HEK293 (cell line): ENCODE data around the gene NOC2L.
A peak's percentile ranks its signal among the peaks of the same experiment; 100 is the strongest.

Experiments
- CTCF ChIA-PET: fragments of 350-600 bp; formaldehyde crosslinking; extraction: SDS; loops from one replicate; lab custom pipeline; 2021; ENCODE audit warnings: antibody characterized with exemption; lab: Yijun Ruan, JAX
- POLR2A ChIA-PET: fragments of 300-600 bp; formaldehyde crosslinking; extraction: SDS; loops from one replicate; lab custom pipeline; 2020; ENCODE audit warnings: antibody characterized with exemption, inconsistent platforms; lab: Yijun Ruan, JAX
- H3K27ac ChIP-seq: fragments of 200-500 bp; sonication (Bioruptor generic); 2 replicates; pipeline ENCODE4 v1.5.1; 2014; ENCODE audit warnings: low read depth, low read length, control low read depth, inconsistent platforms; ENCODE audit errors: extremely low read depth
- H3K36me3 ChIP-seq, 2 experiments: fragments of 200-500 bp in 1 of 2; sonication (Bioruptor generic) in 1 of 2; 1 replicate in 1 of 2; 2 replicates in 1 of 2; pipeline ENCODE4 v1.5.1; 2014 to 2017; ENCODE audit warnings: inconsistent platforms in 2 of 2, low read length in 2 of 2; ENCODE audit not compliant: control insufficient read depth in 2 of 2, insufficient read depth in 1 of 2
- H3K4me1 ChIP-seq: fragments of 200-500 bp; sonication (Bioruptor generic); 2 replicates; pipeline ENCODE4 v1.5.1; 2014; ENCODE audit warnings: mild to moderate bottlenecking, low read length, inconsistent platforms; ENCODE audit not compliant: control insufficient read depth, insufficient read depth
- H3K4me3 ChIP-seq: 2 replicates; pipeline ENCODE4 v1.5.1; 2011; ENCODE audit warnings: low read depth, mild to moderate bottlenecking, control low read depth, low read length, moderate library complexity
- H3K9me3 ChIP-seq: fragments of 200-500 bp; sonication (Bioruptor generic); 2 replicates; pipeline ENCODE4 v1.5.1; 2014; ENCODE audit warnings: low read depth, low read length, inconsistent platforms; ENCODE audit not compliant: control insufficient read depth, insufficient read depth
- BCL11A ChIP-seq: fragments of 450-650 bp; formaldehyde crosslinking; IDR thresholded peaks from 2 replicates; pipeline ENCODE4 v1.5.1; 2016; ENCODE audit warnings: low read depth, missing biosample characterization, missing genetic modification characterization
- FEZF1 ChIP-seq: fragments of 450-650 bp; formaldehyde crosslinking; IDR thresholded peaks from 2 replicates; pipeline ENCODE4 v1.5.1; 2016; ENCODE audit warnings: missing biosample characterization, missing genetic modification characterization
- GLIS1 ChIP-seq: fragments of 450-650 bp; formaldehyde crosslinking; IDR thresholded peaks from 2 replicates; pipeline ENCODE4 v1.5.1; 2016; ENCODE audit warnings: missing biosample characterization, missing genetic modification characterization
- SP2 ChIP-seq: fragments of 450-650 bp; formaldehyde crosslinking; IDR thresholded peaks from 2 replicates; pipeline ENCODE4 v1.5.1; 2016; ENCODE audit warnings: missing biosample characterization, missing genetic modification characterization
- ZBTB7A ChIP-seq: fragments of 450-650 bp; formaldehyde crosslinking; IDR thresholded peaks from 2 replicates; pipeline ENCODE4 v1.5.1; 2016; ENCODE audit warnings: low read depth, missing biosample characterization, missing genetic modification characterization
- ZEB2 ChIP-seq: fragments of 450-650 bp; formaldehyde crosslinking; IDR thresholded peaks from 2 replicates; pipeline ENCODE4 v1.5.1; 2016; ENCODE audit warnings: missing biosample characterization, missing genetic modification characterization
- ZFP3 ChIP-seq: fragments of 450-650 bp; formaldehyde crosslinking; IDR thresholded peaks from 2 replicates; pipeline ENCODE4 v1.5.1; 2016; ENCODE audit warnings: low read depth, missing biosample characterization, missing genetic modification characterization
- ZNF10 ChIP-seq: fragments of 450-650 bp; formaldehyde crosslinking; IDR thresholded peaks from 2 replicates; pipeline ENCODE4 v1.5.1; 2017; ENCODE audit warnings: missing biosample characterization, missing genetic modification characterization
- ZNF16 ChIP-seq: fragments of 450-650 bp; formaldehyde crosslinking; IDR thresholded peaks from 2 replicates; pipeline ENCODE4 v1.5.1; 2016; ENCODE audit warnings: low read depth, missing biosample characterization, missing genetic modification characterization
- ZNF19 ChIP-seq: fragments of 450-650 bp; formaldehyde crosslinking; IDR thresholded peaks from 2 replicates; pipeline ENCODE4; 2016; ENCODE audit warnings: missing biosample characterization, missing genetic modification characterization, low read depth
- ZNF324 ChIP-seq: fragments of 450-650 bp; formaldehyde crosslinking; IDR thresholded peaks from 2 replicates; pipeline ENCODE4 v1.5.1; 2016; ENCODE audit warnings: missing biosample characterization, missing genetic modification characterization
- ZNF335 ChIP-seq: fragments of 450-650 bp; formaldehyde crosslinking; conservative IDR thresholded peaks from 2 replicates; pipeline ENCODE4 v1.5.1; 2016; ENCODE audit warnings: missing biosample characterization, missing genetic modification characterization
- ZNF48 ChIP-seq: fragments of 450-650 bp; formaldehyde crosslinking; IDR thresholded peaks from 2 replicates; pipeline ENCODE4 v1.5.1; 2016; ENCODE audit warnings: missing biosample characterization, missing genetic modification characterization
- ZNF514 ChIP-seq: fragments of 450-650 bp; formaldehyde crosslinking; IDR thresholded peaks from 2 replicates; pipeline ENCODE4 v1.5.1; 2016; ENCODE audit warnings: missing biosample characterization, missing genetic modification characterization
- ZNF548 ChIP-seq: fragments of 450-650 bp; formaldehyde crosslinking; IDR thresholded peaks from 2 replicates; pipeline ENCODE4 v1.5.1; 2016; ENCODE audit warnings: missing biosample characterization, missing genetic modification characterization
- ZNF555 ChIP-seq: fragments of 450-650 bp; formaldehyde crosslinking; conservative IDR thresholded peaks from 2 replicates; pipeline ENCODE4 v1.5.1; 2017; ENCODE audit warnings: missing biosample characterization, mild to moderate bottlenecking, missing genetic modification characterization, inconsistent platforms
- ZNF571 ChIP-seq: fragments of 450-650 bp; formaldehyde crosslinking; IDR thresholded peaks from 2 replicates; pipeline ENCODE4 v1.5.0; 2017; ENCODE audit warnings: missing biosample characterization, missing genetic modification characterization
- ZNF600 ChIP-seq: fragments of 450-650 bp; formaldehyde crosslinking; IDR thresholded peaks from 2 replicates; pipeline ENCODE4 v1.5.1; 2016; ENCODE audit warnings: missing biosample characterization, missing genetic modification characterization
- ZNF626 ChIP-seq: fragments of 450-650 bp; sonication (Bioruptor Pico); formaldehyde crosslinking; IDR thresholded peaks from 2 replicates; pipeline ENCODE4 v1.5.1; 2018; ENCODE audit warnings: missing biosample characterization, missing genetic modification characterization, inconsistent platforms
- ZNF776 ChIP-seq: fragments of 450-650 bp; formaldehyde crosslinking; IDR thresholded peaks from 2 replicates; pipeline ENCODE4 v1.5.0; 2017; ENCODE audit warnings: missing biosample characterization, missing genetic modification characterization, borderline replicate concordance
- ZNF843 ChIP-seq: fragments of 450-650 bp; formaldehyde crosslinking; IDR thresholded peaks from 2 replicates; pipeline ENCODE4 v1.5.1; 2016; ENCODE audit warnings: missing biosample characterization, missing genetic modification characterization
- TF ChIP-seq, protein P1 (sequence below): fragments of 450-650 bp; formaldehyde crosslinking; IDR thresholded peaks from 2 replicates; pipeline ENCODE4 v1.5.1; 2017; ENCODE audit warnings: missing biosample characterization, missing genetic modification characterization
- TF ChIP-seq, protein P2 (sequence below): fragments of 450-650 bp; formaldehyde crosslinking; IDR thresholded peaks from 2 replicates; pipeline ENCODE4 v1.5.1; 2016; ENCODE audit warnings: missing biosample characterization, missing genetic modification characterization
- TF ChIP-seq, protein P3 (sequence below): fragments of 450-650 bp; formaldehyde crosslinking; IDR thresholded peaks from 2 replicates; pipeline ENCODE4 v1.5.1; 2016; ENCODE audit warnings: missing biosample characterization, missing genetic modification characterization
- TF ChIP-seq, protein P4 (sequence below): fragments of 450-650 bp; formaldehyde crosslinking; IDR thresholded peaks from 2 replicates; pipeline ENCODE4 v1.5.0; 2017; ENCODE audit warnings: missing biosample characterization, missing genetic modification characterization, borderline replicate concordance
- TF ChIP-seq, protein P5 (sequence below): IDR thresholded peaks from 2 replicates; pipeline ENCODE4 v1.6.1; 2011; ENCODE audit warnings: mild to moderate bottlenecking, low read depth, low read length, borderline replicate concordance

NOC2L gene

DNA sequence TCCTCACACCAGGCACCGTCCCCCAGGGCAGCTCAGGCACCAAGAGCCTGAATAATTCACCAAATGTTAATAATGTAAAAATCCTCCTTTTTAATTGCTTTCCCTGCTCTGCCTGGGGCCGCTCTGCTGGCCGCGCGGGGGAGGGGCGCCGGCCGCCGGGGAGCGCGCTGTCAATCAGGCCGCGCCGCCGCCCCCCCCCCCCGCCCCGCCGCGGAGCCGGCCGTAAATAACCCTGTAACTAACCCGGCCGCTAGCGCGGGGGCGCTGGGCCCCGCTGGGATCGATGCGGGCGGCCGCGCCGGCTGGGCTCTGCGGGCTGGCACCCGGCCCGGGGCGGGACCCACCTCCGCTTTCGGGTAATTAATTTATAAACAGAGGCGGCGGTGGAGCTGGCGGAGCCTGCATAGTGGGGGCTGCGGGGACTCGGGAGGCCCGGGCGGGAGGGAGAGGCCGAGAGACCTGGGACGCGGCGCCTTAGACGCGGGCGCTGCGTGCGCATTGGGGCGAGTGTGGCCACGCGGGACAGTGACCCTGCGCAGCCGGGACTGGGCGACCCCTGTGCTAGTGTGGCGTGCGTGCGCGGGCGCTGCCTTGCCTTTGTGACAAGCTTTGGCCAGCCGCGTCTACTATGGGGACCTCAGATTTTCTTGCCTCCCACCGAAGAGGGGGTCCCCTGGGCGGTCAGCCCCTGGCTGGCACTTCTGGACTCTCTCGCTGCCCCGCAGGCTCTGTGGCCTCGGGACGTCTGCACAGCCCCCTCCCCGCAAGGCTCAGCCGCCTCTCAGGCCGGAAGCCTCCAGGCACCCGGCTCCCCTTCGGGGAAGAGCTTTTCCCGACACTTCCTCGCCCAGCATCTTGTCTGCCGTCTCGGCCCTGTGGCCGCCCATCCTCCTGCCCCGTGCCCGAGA lies 18.7 kb downstream of the NOC2L start (continued):
- TF ChIP-seq, protein P1, sequence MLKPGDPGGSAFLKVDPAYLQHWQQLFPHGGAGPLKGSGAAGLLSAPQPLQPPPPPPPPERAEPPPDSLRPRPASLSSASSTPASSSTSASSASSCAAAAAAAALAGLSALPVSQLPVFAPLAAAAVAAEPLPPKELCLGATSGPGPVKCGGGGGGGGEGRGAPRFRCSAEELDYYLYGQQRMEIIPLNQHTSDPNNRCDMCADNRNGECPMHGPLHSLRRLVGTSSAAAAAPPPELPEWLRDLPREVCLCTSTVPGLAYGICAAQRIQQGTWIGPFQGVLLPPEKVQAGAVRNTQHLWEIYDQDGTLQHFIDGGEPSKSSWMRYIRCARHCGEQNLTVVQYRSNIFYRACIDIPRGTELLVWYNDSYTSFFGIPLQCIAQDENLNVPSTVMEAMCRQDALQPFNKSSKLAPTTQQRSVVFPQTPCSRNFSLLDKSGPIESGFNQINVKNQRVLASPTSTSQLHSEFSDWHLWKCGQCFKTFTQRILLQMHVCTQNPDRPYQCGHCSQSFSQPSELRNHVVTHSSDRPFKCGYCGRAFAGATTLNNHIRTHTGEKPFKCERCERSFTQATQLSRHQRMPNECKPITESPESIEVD (tag by site-specific recombination), result peak; percentile 95
- peak; percentile 57 for TF ChIP-seq SP2 (tag by site-specific recombination)
- TF ChIP-seq ZNF324 (tag by site-specific recombination), result no peak
- no peak for TF ChIP-seq ZFP3 (tag by site-specific recombination)
- no peak for TF ChIP-seq ZNF514 (tag by site-specific recombination)

DNA sequence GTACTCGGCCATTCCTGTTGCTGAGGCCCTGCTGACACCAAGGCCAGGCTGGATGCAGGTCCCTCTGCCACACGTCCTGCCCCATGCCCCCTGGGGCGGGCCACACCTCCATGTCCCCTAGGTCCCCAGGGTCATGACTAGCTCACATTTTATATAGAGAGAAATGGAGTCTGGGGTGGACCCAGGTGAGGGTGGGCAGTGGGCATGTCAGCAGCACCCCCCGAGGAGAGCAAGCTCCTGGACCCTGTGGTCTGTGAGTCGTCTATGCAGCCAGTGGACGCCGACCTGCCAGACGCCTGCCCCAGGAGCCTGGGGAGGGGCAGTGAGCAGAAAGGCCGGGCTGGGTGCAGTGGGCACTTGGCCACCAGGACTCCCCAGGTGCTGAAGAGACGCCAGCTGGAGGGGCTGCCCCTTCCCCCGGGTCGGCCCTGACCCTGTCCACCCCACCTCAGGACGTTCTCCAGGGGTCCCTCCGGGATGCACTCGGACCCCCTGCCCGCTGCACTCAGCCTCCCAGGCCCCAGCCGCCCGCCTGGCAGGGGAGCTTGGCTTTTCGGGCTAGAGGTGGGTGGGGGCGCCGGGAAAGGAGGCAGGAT lies 19.4 kb downstream of the NOC2L start:
- Histone ChIP-seq H3K36me3 (peaks cover 0 to 30% of the 10 kb centered on the region in 2 experiments; a peak in 1 of 3 replicates), H3K9me3 (no peaks in the 10 kb centered on the region), H3K4me1 (peaks cover 53% of the 10 kb centered on the region), H3K27ac (peak overlapping the region; percentile 98), H3K4me3 (no peak overlapping the region)
- POLR2A ChIA-PET, result interaction anchor here (0.9 to 9.4 kb wide), 10 partner anchors 9 to 62 kb away, joined by 3 to 111 read pairs (median 4); partner anchors contain the start of genes HES4, PERM1 and SAMD11
- CTCF ChIA-PET, result interaction anchor here (0.8 to 3.0 kb wide), 7 partner anchors 9 to 63 kb away, joined by 3 to 17 read pairs (median 5); no protein-coding TSS in a partner anchor
- TF ChIP-seq ZNF600 (tag by site-specific recombination) (no peak), ZNF10 (0 out of 2 replicates have a peak, but pooled peaks have one; percentile 7), ZNF843 (tag by site-specific recombination) (no peak), GLIS1 (peak; percentile 99), ZNF626 (tag by site-specific recombination) (no peak), ZNF335 (tag by site-specific recombination) (peak; percentile 19; the same call in 1 of the 2 replicates), ZEB2 (tag by site-specific recombination) (no peak), ZNF776 (tag by site-specific recombination) (no peak), ZNF548 (tag by site-specific recombination) (no peak), ZBTB7A (tag by site-specific recombination) (peak; percentile 81; the same call in 1 of the 2 replicates), ZNF571 (no peak), FEZF1 (tag by site-specific recombination) (no peak), ZNF19 (tag by site-specific recombination) (no peak), ZNF48 (tag by site-specific recombination) (no peak), ZNF16 (tag by site-specific recombination) (no peak), ZNF555 (tag by site-specific recombination) (no peak), BCL11A (peak; percentile 76)
- TF ChIP-seq, protein P2, sequence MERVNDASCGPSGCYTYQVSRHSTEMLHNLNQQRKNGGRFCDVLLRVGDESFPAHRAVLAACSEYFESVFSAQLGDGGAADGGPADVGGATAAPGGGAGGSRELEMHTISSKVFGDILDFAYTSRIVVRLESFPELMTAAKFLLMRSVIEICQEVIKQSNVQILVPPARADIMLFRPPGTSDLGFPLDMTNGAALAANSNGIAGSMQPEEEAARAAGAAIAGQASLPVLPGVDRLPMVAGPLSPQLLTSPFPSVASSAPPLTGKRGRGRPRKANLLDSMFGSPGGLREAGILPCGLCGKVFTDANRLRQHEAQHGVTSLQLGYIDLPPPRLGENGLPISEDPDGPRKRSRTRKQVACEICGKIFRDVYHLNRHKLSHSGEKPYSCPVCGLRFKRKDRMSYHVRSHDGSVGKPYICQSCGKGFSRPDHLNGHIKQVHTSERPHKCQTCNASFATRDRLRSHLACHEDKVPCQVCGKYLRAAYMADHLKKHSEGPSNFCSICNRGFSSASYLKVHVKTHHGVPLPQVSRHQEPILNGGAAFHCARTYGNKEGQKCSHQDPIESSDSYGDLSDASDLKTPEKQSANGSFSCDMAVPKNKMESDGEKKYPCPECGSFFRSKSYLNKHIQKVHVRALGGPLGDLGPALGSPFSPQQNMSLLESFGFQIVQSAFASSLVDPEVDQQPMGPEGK (tag by site-specific recombination), result peak; percentile 43; the same call in 1 of the 2 replicates
- TF ChIP-seq, protein P3, sequence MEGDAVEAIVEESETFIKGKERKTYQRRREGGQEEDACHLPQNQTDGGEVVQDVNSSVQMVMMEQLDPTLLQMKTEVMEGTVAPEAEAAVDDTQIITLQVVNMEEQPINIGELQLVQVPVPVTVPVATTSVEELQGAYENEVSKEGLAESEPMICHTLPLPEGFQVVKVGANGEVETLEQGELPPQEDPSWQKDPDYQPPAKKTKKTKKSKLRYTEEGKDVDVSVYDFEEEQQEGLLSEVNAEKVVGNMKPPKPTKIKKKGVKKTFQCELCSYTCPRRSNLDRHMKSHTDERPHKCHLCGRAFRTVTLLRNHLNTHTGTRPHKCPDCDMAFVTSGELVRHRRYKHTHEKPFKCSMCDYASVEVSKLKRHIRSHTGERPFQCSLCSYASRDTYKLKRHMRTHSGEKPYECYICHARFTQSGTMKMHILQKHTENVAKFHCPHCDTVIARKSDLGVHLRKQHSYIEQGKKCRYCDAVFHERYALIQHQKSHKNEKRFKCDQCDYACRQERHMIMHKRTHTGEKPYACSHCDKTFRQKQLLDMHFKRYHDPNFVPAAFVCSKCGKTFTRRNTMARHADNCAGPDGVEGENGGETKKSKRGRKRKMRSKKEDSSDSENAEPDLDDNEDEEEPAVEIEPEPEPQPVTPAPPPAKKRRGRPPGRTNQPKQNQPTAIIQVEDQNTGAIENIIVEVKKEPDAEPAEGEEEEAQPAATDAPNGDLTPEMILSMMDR (tag by site-specific recombination), result peak; percentile 37
- TF ChIP-seq, protein P4, sequence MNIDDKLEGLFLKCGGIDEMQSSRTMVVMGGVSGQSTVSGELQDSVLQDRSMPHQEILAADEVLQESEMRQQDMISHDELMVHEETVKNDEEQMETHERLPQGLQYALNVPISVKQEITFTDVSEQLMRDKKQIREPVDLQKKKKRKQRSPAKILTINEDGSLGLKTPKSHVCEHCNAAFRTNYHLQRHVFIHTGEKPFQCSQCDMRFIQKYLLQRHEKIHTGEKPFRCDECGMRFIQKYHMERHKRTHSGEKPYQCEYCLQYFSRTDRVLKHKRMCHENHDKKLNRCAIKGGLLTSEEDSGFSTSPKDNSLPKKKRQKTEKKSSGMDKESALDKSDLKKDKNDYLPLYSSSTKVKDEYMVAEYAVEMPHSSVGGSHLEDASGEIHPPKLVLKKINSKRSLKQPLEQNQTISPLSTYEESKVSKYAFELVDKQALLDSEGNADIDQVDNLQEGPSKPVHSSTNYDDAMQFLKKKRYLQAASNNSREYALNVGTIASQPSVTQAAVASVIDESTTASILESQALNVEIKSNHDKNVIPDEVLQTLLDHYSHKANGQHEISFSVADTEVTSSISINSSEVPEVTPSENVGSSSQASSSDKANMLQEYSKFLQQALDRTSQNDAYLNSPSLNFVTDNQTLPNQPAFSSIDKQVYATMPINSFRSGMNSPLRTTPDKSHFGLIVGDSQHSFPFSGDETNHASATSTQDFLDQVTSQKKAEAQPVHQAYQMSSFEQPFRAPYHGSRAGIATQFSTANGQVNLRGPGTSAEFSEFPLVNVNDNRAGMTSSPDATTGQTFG (tag by site-specific recombination), result no peak
- TF ChIP-seq, protein P5, sequence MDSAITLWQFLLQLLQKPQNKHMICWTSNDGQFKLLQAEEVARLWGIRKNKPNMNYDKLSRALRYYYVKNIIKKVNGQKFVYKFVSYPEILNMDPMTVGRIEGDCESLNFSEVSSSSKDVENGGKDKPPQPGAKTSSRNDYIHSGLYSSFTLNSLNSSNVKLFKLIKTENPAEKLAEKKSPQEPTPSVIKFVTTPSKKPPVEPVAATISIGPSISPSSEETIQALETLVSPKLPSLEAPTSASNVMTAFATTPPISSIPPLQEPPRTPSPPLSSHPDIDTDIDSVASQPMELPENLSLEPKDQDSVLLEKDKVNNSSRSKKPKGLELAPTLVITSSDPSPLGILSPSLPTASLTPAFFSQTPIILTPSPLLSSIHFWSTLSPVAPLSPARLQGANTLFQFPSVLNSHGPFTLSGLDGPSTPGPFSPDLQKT, result no peak
